GM23338 (cell line): ENCODE data around the gene TCF7. TPM values are rescaled to one million over a fixed set of nuclear protein-coding genes. Genes with fewer than 3 reads are reported as not detected.

Experiments used
- ATAC-seq: fragments of 200-7000 bp; cut with Tn5 transposase; 3 replicates; pipeline ENCODE4 v1.9.1; 2020
- DNase-seq: peaks from one replicate; pipeline ENCODE4 v3.0.0-alpha.2; 2015; ENCODE audit warnings: low spot score
- H2AFZ ChIP-seq: fragments of 200-600 bp; sonication (generic); 2 replicates; pipeline ENCODE4 v1.8.0; 2016; ENCODE audit warnings: antibody characterized with exemption, mild to moderate bottlenecking, moderate library complexity
- H3F3A ChIP-seq: fragments of 200-600 bp; sonication (generic); replicated peaks from 2 replicates; pipeline ENCODE4 v1.8.0; 2017; ENCODE audit warnings: antibody characterized with exemption, mixed run types, low read depth
- H3K27ac ChIP-seq: fragments of 200-600 bp; sonication (generic); 2 replicates; pipeline ENCODE4 v1.6.1; 2016; ENCODE audit warnings: low read depth
- H3K27me3 ChIP-seq: fragments of 200-600 bp; sonication (generic); 2 replicates; pipeline ENCODE4 v1.8.0; 2016; ENCODE audit warnings: mild to moderate bottlenecking, mixed run types, moderate library complexity; ENCODE audit not compliant: insufficient read depth
- H3K36me3 ChIP-seq: fragments of 200-600 bp; sonication (generic); 2 replicates; pipeline ENCODE4 v1.8.0; 2016; ENCODE audit warnings: mild to moderate bottlenecking; ENCODE audit not compliant: insufficient read depth
- H3K4me1 ChIP-seq: fragments of 200-600 bp; sonication (generic); 2 replicates; pipeline ENCODE4 v1.8.0; 2016; ENCODE audit warnings: mild to moderate bottlenecking, moderate library complexity; ENCODE audit not compliant: insufficient read depth
- H3K4me2 ChIP-seq: fragments of 200-600 bp; sonication (generic); 2 replicates; pipeline ENCODE4 v1.7.1; 2017; ENCODE audit warnings: mixed run types
- H3K4me3 ChIP-seq: fragments of 200-600 bp; sonication (generic); 2 replicates; pipeline ENCODE4 v1.6.1; 2016; ENCODE audit warnings: mixed run types
- H3K79me2 ChIP-seq: fragments of 200-600 bp; sonication (generic); replicated peaks from 2 replicates; pipeline ENCODE4 v1.8.0; 2017; ENCODE audit warnings: mild to moderate bottlenecking; ENCODE audit not compliant: insufficient read depth
- H3K9me2 ChIP-seq: fragments of 200-600 bp; sonication (generic); 2 replicates; pipeline ENCODE4 v1.8.0; 2017; ENCODE audit not compliant: insufficient read depth
- H4K20me1 ChIP-seq: fragments of 200-600 bp; sonication (generic); replicated peaks from 2 replicates; pipeline ENCODE4 v1.8.0; 2017; ENCODE audit warnings: mild to moderate bottlenecking; ENCODE audit not compliant: insufficient read depth
- H3K27ac Mint-ChIP-seq: 2 replicates; pipeline ENCODE4 v1.8.0; 2020; ENCODE audit warnings: inconsistent platforms, mild to moderate bottlenecking, moderate library complexity, mixed read lengths
- H3K27me3 Mint-ChIP-seq: 3 replicates; pipeline ENCODE4 v1.8.0; 2022; ENCODE audit warnings: low read depth, mild to moderate bottlenecking, moderate library complexity, mixed read lengths, inconsistent platforms; ENCODE audit not compliant: insufficient read depth, poor library complexity
- H3K36me3 Mint-ChIP-seq: 3 replicates; pipeline ENCODE4 v1.8.0; 2021; ENCODE audit warnings: low read depth, mild to moderate bottlenecking, inconsistent platforms, moderate library complexity, mixed read lengths
- H3K4me1 Mint-ChIP-seq: 3 replicates; pipeline ENCODE4 v1.8.0; 2020; ENCODE audit warnings: mild to moderate bottlenecking, inconsistent platforms, mixed read lengths
- H3K4me3 Mint-ChIP-seq: 3 replicates; pipeline ENCODE4 v1.8.0; 2021; ENCODE audit warnings: moderate library complexity, mild to moderate bottlenecking, inconsistent platforms, mixed read lengths
- H3K9me3 Mint-ChIP-seq: 3 replicates; pipeline ENCODE4 v1.8.0; 2020; ENCODE audit warnings: moderate library complexity, mild to moderate bottlenecking, inconsistent platforms, mixed read lengths
- CREB1 ChIP-seq: fragments of 250-450 bp; sonication (Bioruptor Pico); IDR thresholded peaks from 2 replicates; pipeline ENCODE4 v1.5.0; 2020; ENCODE audit warnings: low read depth, mild to moderate bottlenecking, moderate library complexity
- ETS1 ChIP-seq: IDR thresholded peaks from 2 replicates; pipeline ENCODE4 v1.6.1; 2016; ENCODE audit warnings: antibody characterized with exemption
- EZH2 ChIP-seq: fragments of 200-600 bp; sonication (generic); IDR thresholded peaks from one replicate; pipeline ENCODE4 v1.8.0; 2017; ENCODE audit warnings: antibody characterized with exemption, mild to moderate bottlenecking, low read depth; ENCODE audit not compliant: unreplicated experiment
- EZH2phosphoT487 ChIP-seq: fragments of 200-600 bp; sonication (generic); IDR thresholded peaks from one replicate; pipeline ENCODE4 v1.8.1; 2018; ENCODE audit warnings: antibody characterized with exemption; ENCODE audit not compliant: unreplicated experiment
- JUNB ChIP-seq: IDR thresholded peaks from one replicate; pipeline ENCODE4 v1.6.1; 2016; ENCODE audit warnings: antibody characterized with exemption; ENCODE audit not compliant: unreplicated experiment
- NANOG ChIP-seq: IDR thresholded peaks from 2 replicates; pipeline ENCODE4 v1.6.1; 2016; ENCODE audit warnings: antibody characterized with exemption, borderline replicate concordance
- POLR2AphosphoS5 ChIP-seq: IDR thresholded peaks from 2 replicates; pipeline ENCODE4 v1.6.1; 2016; ENCODE audit warnings: antibody characterized with exemption, low read depth
- REST ChIP-seq: IDR thresholded peaks from one replicate; pipeline ENCODE4 v1.6.1; 2018; ENCODE audit warnings: antibody characterized with exemption; ENCODE audit not compliant: unreplicated experiment
- STAT1 ChIP-seq: IDR thresholded peaks from one replicate; pipeline ENCODE4 v1.6.1; 2016; ENCODE audit warnings: antibody characterized with exemption; ENCODE audit not compliant: unreplicated experiment
- ZNF114 ChIP-seq: fragments of 250-450 bp; sonication (Bioruptor Pico); IDR thresholded peaks from 2 replicates; pipeline ENCODE4 v1.5.0; 2020; ENCODE audit warnings: mild to moderate bottlenecking, moderate library complexity
- ZNF331 ChIP-seq: fragments of 250-450 bp; sonication (Bioruptor Pico); IDR thresholded peaks from 2 replicates; pipeline ENCODE4 v1.5.0; 2020; ENCODE audit warnings: low read depth, mild to moderate bottlenecking, moderate library complexity
- polyA plus RNA-seq: library from polyadenylated mRNA; unstranded; fragments of >200 nt; fragmentation: Nextera tagmentation; extraction: Ambion mirVana; gene quantifications from 2 replicates; pipeline ENCODE4 v1.2.1, GENCODE V29; 2016
- total RNA-seq: library from RNA; depleted of rRNA; stranded (reverse); fragments of >200 nt; shearing (Covaris generic); gene quantifications from 2 replicates; pipeline ENCODE4 v1.2.3, GENCODE V29; 2014
- TF ChIP-seq, protein P1 (sequence below), 2 experiments: fragments of 200-600 bp in 1 of 2; sonication (generic) in 1 of 2; conservative IDR thresholded peaks; 2 replicates each; pipeline versions ENCODE4 v1.5.1 to v1.6.1; 2016 to 2017; ENCODE audit warnings: antibody characterized with exemption in 2 of 2, low read depth in 2 of 2, mild to moderate bottlenecking in 2 of 2, moderate library complexity in 1 of 2
- TF ChIP-seq, protein P2 (sequence below): fragments of 250-450 bp; sonication (Bioruptor Pico); IDR thresholded peaks from 2 replicates; pipeline ENCODE4 v1.5.0; 2020; ENCODE audit warnings: mild to moderate bottlenecking, moderate library complexity

Gene TCF7
- total and polyA plus RNA-seq, 2 experiments from 2014 or later, result 5.6 to 8.1 TPM

DNA sequence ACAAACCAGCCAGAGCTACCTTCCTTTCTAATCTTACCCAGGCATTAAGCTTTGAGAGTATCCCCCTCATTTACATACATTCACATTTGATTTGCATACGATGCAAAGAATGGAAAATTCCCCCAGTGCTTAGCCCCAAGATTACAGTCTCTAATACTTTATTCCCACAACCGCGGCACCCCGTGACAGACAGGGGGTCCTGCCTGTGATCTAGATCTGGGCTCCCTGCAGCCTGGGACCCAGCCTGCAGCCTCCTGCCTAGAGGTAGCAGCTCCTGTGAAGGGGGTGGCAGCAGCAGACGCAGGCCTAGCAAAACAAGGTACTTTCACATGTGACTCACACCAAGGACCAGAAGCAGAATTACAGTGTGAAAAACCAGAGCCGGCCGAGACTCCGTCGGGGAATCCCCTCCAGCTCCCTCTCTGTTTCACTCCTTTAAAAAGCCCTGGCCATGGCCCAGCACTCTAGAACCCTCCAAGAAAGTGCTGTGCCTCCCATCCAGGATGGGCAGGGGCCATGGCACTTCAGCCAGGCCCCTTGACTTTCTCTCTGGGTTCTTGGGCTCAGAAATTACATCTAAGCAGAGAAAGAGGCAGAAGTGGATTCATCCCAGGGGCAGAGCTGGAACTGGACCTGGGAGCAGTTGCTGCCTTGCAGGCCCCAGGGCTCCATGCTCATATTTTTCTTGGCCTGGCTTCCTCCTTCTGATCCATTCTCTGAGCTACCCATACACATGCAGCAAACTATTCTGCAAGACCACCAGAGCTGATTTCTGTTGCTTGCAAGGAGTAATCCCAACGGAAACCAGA lies 14.0 kb upstream of the TCF7 start:
- TF ChIP-seq, protein P1, sequence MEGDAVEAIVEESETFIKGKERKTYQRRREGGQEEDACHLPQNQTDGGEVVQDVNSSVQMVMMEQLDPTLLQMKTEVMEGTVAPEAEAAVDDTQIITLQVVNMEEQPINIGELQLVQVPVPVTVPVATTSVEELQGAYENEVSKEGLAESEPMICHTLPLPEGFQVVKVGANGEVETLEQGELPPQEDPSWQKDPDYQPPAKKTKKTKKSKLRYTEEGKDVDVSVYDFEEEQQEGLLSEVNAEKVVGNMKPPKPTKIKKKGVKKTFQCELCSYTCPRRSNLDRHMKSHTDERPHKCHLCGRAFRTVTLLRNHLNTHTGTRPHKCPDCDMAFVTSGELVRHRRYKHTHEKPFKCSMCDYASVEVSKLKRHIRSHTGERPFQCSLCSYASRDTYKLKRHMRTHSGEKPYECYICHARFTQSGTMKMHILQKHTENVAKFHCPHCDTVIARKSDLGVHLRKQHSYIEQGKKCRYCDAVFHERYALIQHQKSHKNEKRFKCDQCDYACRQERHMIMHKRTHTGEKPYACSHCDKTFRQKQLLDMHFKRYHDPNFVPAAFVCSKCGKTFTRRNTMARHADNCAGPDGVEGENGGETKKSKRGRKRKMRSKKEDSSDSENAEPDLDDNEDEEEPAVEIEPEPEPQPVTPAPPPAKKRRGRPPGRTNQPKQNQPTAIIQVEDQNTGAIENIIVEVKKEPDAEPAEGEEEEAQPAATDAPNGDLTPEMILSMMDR (conservative IDR thresholded peaks at IDR 0.05; ENCODE audit: low read depth in 2 of 2), result no peak
- TF ChIP-seq EZH2phosphoT487 (no peak), EZH2 (no peak), STAT1 (no peak), POLR2AphosphoS5 (no peak), ZNF114 (CRISPR knock-in tag) (no peak), CREB1 (CRISPR knock-in tag) (no peak), ETS1 (no peak), ZNF331 (CRISPR knock-in tag) (no peak), JUNB (no peak), NANOG (no peak), REST (no peak)
- TF ChIP-seq, protein P2, sequence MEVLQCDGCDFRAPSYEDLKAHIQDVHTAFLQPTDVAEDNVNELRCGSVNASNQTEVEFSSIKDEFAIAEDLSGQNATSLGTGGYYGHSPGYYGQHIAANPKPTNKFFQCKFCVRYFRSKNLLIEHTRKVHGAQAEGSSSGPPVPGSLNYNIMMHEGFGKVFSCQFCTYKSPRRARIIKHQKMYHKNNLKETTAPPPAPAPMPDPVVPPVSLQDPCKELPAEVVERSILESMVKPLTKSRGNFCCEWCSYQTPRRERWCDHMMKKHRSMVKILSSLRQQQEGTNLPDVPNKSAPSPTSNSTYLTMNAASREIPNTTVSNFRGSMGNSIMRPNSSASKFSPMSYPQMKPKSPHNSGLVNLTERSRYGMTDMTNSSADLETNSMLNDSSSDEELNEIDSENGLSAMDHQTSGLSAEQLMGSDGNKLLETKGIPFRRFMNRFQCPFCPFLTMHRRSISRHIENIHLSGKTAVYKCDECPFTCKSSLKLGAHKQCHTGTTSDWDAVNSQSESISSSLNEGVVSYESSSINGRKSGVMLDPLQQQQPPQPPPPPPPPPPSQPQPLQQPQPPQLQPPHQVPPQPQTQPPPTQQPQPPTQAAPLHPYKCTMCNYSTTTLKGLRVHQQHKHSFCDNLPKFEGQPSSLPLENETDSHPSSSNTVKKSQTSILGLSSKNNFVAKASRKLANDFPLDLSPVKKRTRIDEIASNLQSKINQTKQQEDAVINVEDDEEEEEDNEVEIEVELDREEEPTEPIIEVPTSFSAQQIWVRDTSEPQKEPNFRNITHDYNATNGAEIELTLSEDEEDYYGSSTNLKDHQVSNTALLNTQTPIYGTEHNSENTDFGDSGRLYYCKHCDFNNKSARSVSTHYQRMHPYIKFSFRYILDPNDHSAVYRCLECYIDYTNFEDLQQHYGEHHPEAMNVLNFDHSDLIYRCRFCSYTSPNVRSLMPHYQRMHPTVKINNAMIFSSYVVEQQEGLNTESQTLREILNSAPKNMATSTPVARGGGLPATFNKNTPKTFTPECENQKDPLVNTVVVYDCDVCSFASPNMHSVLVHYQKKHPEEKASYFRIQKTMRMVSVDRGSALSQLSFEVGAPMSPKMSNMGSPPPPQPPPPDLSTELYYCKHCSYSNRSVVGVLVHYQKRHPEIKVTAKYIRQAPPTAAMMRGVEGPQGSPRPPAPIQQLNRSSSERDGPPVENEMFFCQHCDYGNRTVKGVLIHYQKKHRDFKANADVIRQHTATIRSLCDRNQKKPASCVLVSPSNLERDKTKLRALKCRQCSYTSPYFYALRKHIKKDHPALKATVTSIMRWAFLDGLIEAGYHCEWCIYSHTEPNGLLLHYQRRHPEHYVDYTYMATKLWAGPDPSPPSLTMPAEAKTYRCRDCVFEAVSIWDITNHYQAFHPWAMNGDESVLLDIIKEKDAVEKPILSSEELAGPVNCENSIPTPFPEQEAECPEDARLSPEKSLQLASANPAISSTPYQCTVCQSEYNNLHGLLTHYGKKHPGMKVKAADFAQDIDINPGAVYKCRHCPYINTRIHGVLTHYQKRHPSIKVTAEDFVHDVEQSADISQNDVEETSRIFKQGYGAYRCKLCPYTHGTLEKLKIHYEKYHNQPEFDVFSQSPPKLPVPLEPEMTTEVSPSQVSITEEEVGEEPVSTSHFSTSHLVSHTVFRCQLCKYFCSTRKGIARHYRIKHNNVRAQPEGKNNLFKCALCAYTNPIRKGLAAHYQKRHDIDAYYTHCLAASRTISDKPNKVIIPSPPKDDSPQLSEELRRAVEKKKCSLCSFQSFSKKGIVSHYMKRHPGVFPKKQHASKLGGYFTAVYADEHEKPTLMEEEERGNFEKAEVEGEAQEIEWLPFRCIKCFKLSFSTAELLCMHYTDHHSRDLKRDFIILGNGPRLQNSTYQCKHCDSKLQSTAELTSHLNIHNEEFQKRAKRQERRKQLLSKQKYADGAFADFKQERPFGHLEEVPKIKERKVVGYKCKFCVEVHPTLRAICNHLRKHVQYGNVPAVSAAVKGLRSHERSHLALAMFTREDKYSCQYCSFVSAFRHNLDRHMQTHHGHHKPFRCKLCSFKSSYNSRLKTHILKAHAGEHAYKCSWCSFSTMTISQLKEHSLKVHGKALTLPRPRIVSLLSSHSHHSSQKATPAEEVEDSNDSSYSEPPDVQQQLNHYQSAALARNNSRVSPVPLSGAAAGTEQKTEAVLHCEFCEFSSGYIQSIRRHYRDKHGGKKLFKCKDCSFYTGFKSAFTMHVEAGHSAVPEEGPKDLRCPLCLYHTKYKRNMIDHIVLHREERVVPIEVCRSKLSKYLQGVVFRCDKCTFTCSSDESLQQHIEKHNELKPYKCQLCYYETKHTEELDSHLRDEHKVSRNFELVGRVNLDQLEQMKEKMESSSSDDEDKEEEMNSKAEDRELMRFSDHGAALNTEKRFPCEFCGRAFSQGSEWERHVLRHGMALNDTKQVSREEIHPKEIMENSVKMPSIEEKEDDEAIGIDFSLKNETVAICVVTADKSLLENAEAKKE (CRISPR knock-in tag), result no peak
- Histone ChIP-seq H3K36me3 (no peaks in the 10 kb centered on the region), H3K9me2 (no peaks in the 10 kb centered on the region), H2AFZ (peak overlapping the region; percentile 54), H3K4me2 (peak overlapping the region; percentile 50), H3K79me2 (no peaks in the 10 kb centered on the region), H3K27ac (peak overlapping the region; percentile 20; the same call in 1 of the 2 replicates), H3K27me3 (peaks cover 29% of the 10 kb centered on the region), H4K20me1 (no peaks in the 10 kb centered on the region), H3K4me1 (peaks cover 35% of the 10 kb centered on the region), H3K4me3 (peak overlapping the region; percentile 29; the same call in 1 of the 2 replicates), H3F3A (0 out of 2 replicates have a peak, but pooled peaks cover 6% of the 10 kb centered on the region)
- peak; percentile 60 for DNase-seq
- H3K9me3 Mint-ChIP-seq, result no peaks in the 10 kb centered on the region
- peak; percentile 20 for ATAC-seq
- peak overlapping the region; percentile 42 for H3K4me3 Mint-ChIP-seq
- H3K4me1 Mint-ChIP-seq, result peaks cover 44% of the 10 kb centered on the region
- peaks cover 48% of the 10 kb centered on the region for H3K27me3 Mint-ChIP-seq
- no peaks in the 10 kb centered on the region for H3K36me3 Mint-ChIP-seq
- peak overlapping the region; percentile 45; the same call in 1 of the 2 replicates for H3K27ac Mint-ChIP-seq
